HepG2 (cell line): ENCODE data around the gene SIRT6. TPM values are rescaled to one million over a fixed set of nuclear protein-coding genes. Genes with fewer than 3 reads are reported as not detected.

Experiments
- ATAC-seq: fragments of 200-7000 bp; cut with Tn5 transposase; 3 replicates; pipeline ENCODE4 v1.9.1; 2020; ENCODE audit warnings: mild to moderate bottlenecking, moderate library complexity
- BruUV-seq: library from RNA; stranded (reverse); fragments of 400-500 nt; replicated peaks from 2 replicates; lab custom pipeline; 2021; lab: Mats Ljungman, UMichigan
- CTCF ChIA-PET: fragments of 300-600 bp; formaldehyde crosslinking; extraction: SDS; loops from one replicate; lab custom pipeline; 2021; ENCODE audit warnings: low total read pairs, inconsistent platforms, low intra/inter-chr PET ratio; lab: Yijun Ruan, JAX
- POLR2A ChIA-PET: fragments of 350-600 bp; sonication (Branson Sonifier 250); formaldehyde crosslinking; loops from one replicate; lab custom pipeline; 2020; ENCODE audit warnings: antibody characterized with exemption, inconsistent platforms; lab: Yijun Ruan, JAX
- DNase-seq: peaks from one replicate; pipeline ENCODE4 v3.0.0-alpha.2; 2015; ENCODE audit warnings: low spot score
- FAIRE-seq: peaks from 3 replicates; lab custom pipeline; 2011; peaks lifted over from hg19 to GRCh38; lab: Jason Lieb, UNC
- H2AFZ ChIP-seq: one replicate; pipeline ENCODE4 v1.6.1; 2011; ENCODE audit warnings: low read length, inconsistent platforms
- H3K27ac ChIP-seq: fragments of 300-600 bp; 3 replicates; pipeline ENCODE4 v1.8.0; 2011; ENCODE audit warnings: mixed run types, mild to moderate bottlenecking, mixed read lengths, low read length, inconsistent platforms; ENCODE audit not compliant: insufficient read depth; ENCODE audit errors: extremely low read length
- H3K27me3 ChIP-seq, 2 experiments: fragments of 200-600 bp in 1 of 2; 2 replicates in 1 of 2; 3 replicates in 1 of 2; pipeline versions ENCODE4 v1.6.0 to v1.8.0; 2011; ENCODE audit warnings: low read length in 2 of 2, mild to moderate bottlenecking in 2 of 2, moderate library complexity in 2 of 2, inconsistent platforms in 1 of 2; ENCODE audit not compliant: insufficient read depth in 2 of 2, control insufficient read depth in 1 of 2
- H3K36me3 ChIP-seq, 2 experiments: fragments of 200-600 bp in 1 of 2; replicated peaks in 1 of 2; 2 replicates in 1 of 2; 3 replicates in 1 of 2; pipeline versions ENCODE4 v1.5.1 to v1.8.0; 2011; ENCODE audit warnings: low read length in 2 of 2, inconsistent platforms in 1 of 2; ENCODE audit not compliant: insufficient read depth in 2 of 2, control insufficient read depth in 1 of 2
- H3K4me1 ChIP-seq: 2 replicates; pipeline ENCODE4 v1.5.1; 2012; ENCODE audit warnings: low read length, inconsistent platforms; ENCODE audit not compliant: insufficient read depth
- H3K4me2 ChIP-seq: 2 replicates; pipeline ENCODE4 v1.6.0; 2011; ENCODE audit warnings: low read depth, low read length, inconsistent platforms
- H3K4me3 ChIP-seq, 3 experiments: fragments of 200-600 bp in 1 of 3; sonication (generic), shearing (Covaris generic) in 1 of 3; replicated peaks in 1 of 3; 2 replicates each; pipeline ENCODE4 v1.5.1; 2011 to 2016; ENCODE audit warnings: low read length in 3 of 3, inconsistent platforms in 2 of 3, low read depth in 2 of 3, mild to moderate bottlenecking in 2 of 3, control low read depth in 1 of 3, mixed read lengths in 1 of 3; ENCODE audit not compliant: insufficient read depth in 1 of 3
- H3K79me2 ChIP-seq: one replicate; pipeline ENCODE4 v1.6.1; 2011; ENCODE audit warnings: low read length, inconsistent platforms; ENCODE audit not compliant: insufficient read depth
- H3K9ac ChIP-seq: 2 replicates; pipeline ENCODE4 v1.6.0; 2011; ENCODE audit warnings: mild to moderate bottlenecking, low read depth, low read length, inconsistent platforms; ENCODE audit not compliant: insufficient read depth
- H3K9me3 ChIP-seq: 2 replicates; pipeline ENCODE4 v1.5.1; 2012; ENCODE audit warnings: mild to moderate bottlenecking, low read length
- H4K20me1 ChIP-seq: 2 replicates; pipeline ENCODE4 v1.6.0; 2011; ENCODE audit warnings: inconsistent platforms, mild to moderate bottlenecking, low read length, moderate library complexity; ENCODE audit not compliant: insufficient read depth
- GTF3A ChIP-seq: sonication (generic); formaldehyde crosslinking; conservative IDR thresholded peaks from 2 replicates; pipeline ENCODE4 v1.4.0; 2020; ENCODE audit warnings: mild to moderate bottlenecking, missing genetic modification reagents
- HNRNPK ChIP-seq: fragments of 200-400 bp; formaldehyde crosslinking; IDR thresholded peaks from 2 replicates; pipeline ENCODE4 v1.6.1; 2018; ENCODE audit warnings: low read length, low read depth, moderate library complexity, mild to moderate bottlenecking; ENCODE audit not compliant: poor library complexity, severe bottlenecking
- HNRNPLL ChIP-seq: fragments of 200-400 bp; formaldehyde crosslinking; IDR thresholded peaks from 2 replicates; pipeline ENCODE4 v1.6.1; 2017; ENCODE audit warnings: mild to moderate bottlenecking, low read depth, low read length; ENCODE audit not compliant: poor library complexity, severe bottlenecking
- ZBED4 ChIP-seq: sonication (generic); formaldehyde crosslinking; IDR thresholded peaks from 2 replicates; pipeline ENCODE4 v1.4.0; 2020; ENCODE audit warnings: missing genetic modification reagents, borderline replicate concordance
- ZNF446 ChIP-seq: sonication (generic); formaldehyde crosslinking; IDR thresholded peaks from 2 replicates; pipeline ENCODE4 v1.5.0; 2020; ENCODE audit warnings: mild to moderate bottlenecking, missing genetic modification reagents
- WGBS: methylation state at CpG from one replicate; pipeline ENCODE4 v1.1.6; 2017; ENCODE audit warnings: low lambda C conversion rate; 5-methylcytosine and 5-hydroxymethylcytosine counted together
- in situ Hi-C: cut with HindIII; loops from 2 replicates; pipeline ENCODE4 v1.10.0; 2017; ENCODE audit warnings: low pct_unique_long_range_greater_than_20kb; ENCODE audit not compliant: extremely low pct_ligation_motif_present
- intact Hi-C: fragments of 100-400 bp; cut with micrococcal nuclease; formaldehyde crosslinking; loops from one replicate; pipeline ENCODE4 v1.10.0; 2022; ENCODE audit not compliant: unreplicated experiment
- polyA plus RNA-seq, 8 experiments: library from polyadenylated mRNA; depleted of rRNA in 3 of 8; stranded (reverse) in 7 of 8; unstranded in 1 of 8; fragments of >200 nt; fragmentation: Illumina TruSeq in 4 of 8; extraction: Trizol in 4 of 8; gene quantifications; 2 replicates each; pipeline versions ENCODE4 v1.2.1 to v1.2.3, GENCODE V29; 2011 to 2016; ENCODE audit warnings: low read depth in 4 of 8, missing spikeins in 1 of 8, mixed read lengths in 1 of 8; ENCODE audit not compliant: insufficient read depth in 1 of 8
- total RNA-seq, 5 experiments: library from RNA; depleted of rRNA; stranded (reverse); fragments of >200 nt; fragmentation: Illumina TruSeq; extraction: Trizol; gene quantifications; 2 replicates each; pipeline ENCODE4 v1.2.3, GENCODE V29; 2016; ENCODE audit warnings: low read depth in 1 of 5
- TF ChIP-seq, protein P1 (sequence below): sonication (generic); formaldehyde crosslinking; IDR thresholded peaks from 2 replicates; pipeline ENCODE4 v1.4.0; 2020; ENCODE audit warnings: missing genetic modification reagents

Gene SIRT6
- total and polyA plus RNA-seq, 2 of the 13 experiments (the other 11 are each of a cell fraction or from before 2014, with no cell fraction given) = 11.0 to 18.4 TPM

- no peak for TF ChIP-seq ZBED4 (CRISPR knock-in tag)
These were observed 6.8 kb downstream of the SIRT6 start (continued) for GRCh38 chr19:4175669-4175931.

DNA sequence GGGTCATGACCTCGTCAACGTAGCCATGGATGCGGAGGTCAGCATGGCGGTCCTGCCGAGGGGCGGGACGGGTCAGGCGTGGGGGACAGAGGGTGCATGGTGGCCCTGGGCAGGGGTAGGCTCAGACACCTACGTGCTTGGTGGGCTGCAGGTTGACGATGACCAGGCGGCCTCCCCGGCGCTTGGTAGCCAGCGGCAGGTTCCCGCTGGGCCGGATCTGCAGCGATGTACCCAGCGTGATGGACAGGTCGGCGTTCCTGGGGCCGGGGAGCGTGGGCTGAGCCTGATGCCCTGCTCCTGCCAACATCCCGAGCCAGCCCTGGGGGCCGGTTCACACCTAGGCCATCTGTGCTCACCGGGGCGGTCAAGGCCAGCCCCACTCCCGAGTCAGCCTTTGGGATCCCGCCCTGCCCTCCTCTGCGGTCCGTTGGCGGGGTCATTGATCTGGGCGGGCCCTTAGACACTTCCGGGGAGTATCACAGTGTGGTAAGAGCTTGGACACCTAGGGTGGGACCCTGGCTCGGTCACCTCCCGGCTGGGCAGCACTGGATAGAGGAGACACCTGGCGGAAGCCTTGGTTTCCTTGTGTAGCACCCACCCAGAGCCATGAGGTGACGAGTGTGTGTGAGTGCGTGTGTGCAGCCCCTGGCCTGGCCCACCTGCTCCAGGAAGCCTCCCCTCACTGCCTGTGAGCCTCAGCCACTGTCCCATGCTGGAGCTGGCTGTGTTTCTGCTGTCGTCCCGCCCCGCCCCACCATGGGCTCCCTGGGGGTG lies 7.3 kb downstream of the SIRT6 start:
- ChIA-PET POLR2A (no interaction called here), CTCF (no interaction called here)
- Histone ChIP-seq H3K4me1 (no peaks in the 10 kb centered on the region), H3K27me3 (no peaks in the 10 kb centered on the region), H3K9me3 (no peaks in the 10 kb centered on the region), H3K4me2 (no peak overlapping the region), H3K27ac (no peak overlapping the region), H3K79me2 (no peaks in the 10 kb centered on the region), H3K9ac (no peak overlapping the region), H3K36me3 (no peaks in the 10 kb centered on the region; a peak in 2 of 5 replicates), H4K20me1 (peaks cover 4% of the 10 kb centered on the region; the same call in 1 of the 2 replicates), H2AFZ (no peak overlapping the region), H3K4me3 (no peak overlapping the region)
- no peak for TF ChIP-seq GTF3A (CRISPR knock-in tag)
- TF ChIP-seq, protein P1, sequence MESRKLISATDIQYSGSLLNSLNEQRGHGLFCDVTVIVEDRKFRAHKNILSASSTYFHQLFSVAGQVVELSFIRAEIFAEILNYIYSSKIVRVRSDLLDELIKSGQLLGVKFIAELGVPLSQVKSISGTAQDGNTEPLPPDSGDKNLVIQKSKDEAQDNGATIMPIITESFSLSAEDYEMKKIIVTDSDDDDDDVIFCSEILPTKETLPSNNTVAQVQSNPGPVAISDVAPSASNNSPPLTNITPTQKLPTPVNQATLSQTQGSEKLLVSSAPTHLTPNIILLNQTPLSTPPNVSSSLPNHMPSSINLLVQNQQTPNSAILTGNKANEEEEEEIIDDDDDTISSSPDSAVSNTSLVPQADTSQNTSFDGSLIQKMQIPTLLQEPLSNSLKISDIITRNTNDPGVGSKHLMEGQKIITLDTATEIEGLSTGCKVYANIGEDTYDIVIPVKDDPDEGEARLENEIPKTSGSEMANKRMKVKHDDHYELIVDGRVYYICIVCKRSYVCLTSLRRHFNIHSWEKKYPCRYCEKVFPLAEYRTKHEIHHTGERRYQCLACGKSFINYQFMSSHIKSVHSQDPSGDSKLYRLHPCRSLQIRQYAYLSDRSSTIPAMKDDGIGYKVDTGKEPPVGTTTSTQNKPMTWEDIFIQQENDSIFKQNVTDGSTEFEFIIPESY = peak; percentile 68
- no peak for TF ChIP-seq ZNF446
- TF ChIP-seq HNRNPK = no peak
- no peak for TF ChIP-seq HNRNPLL
- intact Hi-C loops = no loop called here
- no peak for FAIRE-seq
- 98% methylated on average over 7 of the region's 41 CpGs for WGBS
- DNase-seq = no peak
- BruUV-seq = no TSS peak
- in situ Hi-C loops = no loop called here
- ATAC-seq = no peak
